ENCODE measurements around the gene SLC35B3. TPM values are rescaled to one million over a fixed set of nuclear protein-coding genes. Genes with fewer than 3 reads are reported as not detected.

Gene SLC35B3
- total and polyA plus RNA-seq, 2 of the 8 experiments (the other 6 are each of a cell fraction or from before 2014, with no cell fraction given), result 5.5 to 9.8 TPM

DNA sequence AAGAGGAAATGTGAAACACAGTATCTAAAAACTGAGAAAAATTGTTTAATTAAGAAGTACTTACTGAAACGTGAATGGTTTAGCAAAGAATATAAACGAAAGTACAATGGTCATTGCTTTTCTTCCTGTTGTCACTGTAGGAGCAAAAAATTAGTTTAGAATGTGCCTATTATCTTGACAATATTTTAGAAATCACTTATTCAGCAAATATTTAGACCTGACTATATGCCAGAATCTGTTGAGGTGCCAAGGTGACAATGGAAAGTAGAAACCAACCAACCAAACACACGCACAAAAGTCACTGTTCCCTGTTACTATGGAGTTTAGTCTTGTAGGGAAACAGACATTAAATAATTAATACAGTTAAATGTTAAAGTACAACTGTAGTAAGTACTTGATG, 20.5 kb downstream of the SLC35B3 start:
- H3K27ac ChIP-seq (ENCODE audit: low read depth, low read length), result no peak overlapping the region
- H3K23me2 ChIP-seq (ENCODE audit: low read depth, low read length), result no peaks in the 10 kb centered on the region
- H2BK15ac ChIP-seq (ENCODE audit: low read length), result no peak overlapping the region
- H4K8ac ChIP-seq (ENCODE audit: extremely low read depth, insufficient read depth, low read length), result no peak overlapping the region
- no peak for FAIRE-seq
- no peak overlapping the region for H3K18ac ChIP-seq (ENCODE audit: extremely low read depth, low read length)
- peaks cover 3 to 4% of the 10 kb centered on the region in 2 experiments; a peak in 1 of 4 replicates for H3K9me3 ChIP-seq (ENCODE audit: insufficient read depth in 2 of 2, low read depth in 1 of 2, low read length in 1 of 2)
- H3K4me1 ChIP-seq (replicated peaks in 1 of 4; ENCODE audit: control insufficient read depth in 3 of 4, insufficient read depth in 4 of 4, low read length in 3 of 4), result no peaks in the 10 kb centered on the region; a peak in 1 of 7 replicates
- no peak overlapping the region for H2AK5ac ChIP-seq (ENCODE audit: low read depth, low read length)
- no peak overlapping the region for H2AFZ ChIP-seq (ENCODE audit: low read length)
- H3K14ac ChIP-seq (ENCODE audit: insufficient read length), result no peak overlapping the region
- peaks cover 0 to 1% (median 0%) of the 10 kb centered on the region in 4 experiments; a peak in 1 of 7 replicates for H3K27me3 ChIP-seq (replicated peaks in 1 of 4; ENCODE audit: control insufficient read depth in 3 of 4, extremely low read depth in 1 of 4, insufficient read depth in 3 of 4, low read length in 3 of 4)
- peaks cover 0 to 23% (median 10%) of the 10 kb centered on the region in 4 experiments; a peak in 5 of 8 replicates for H3K36me3 ChIP-seq (ENCODE audit: control insufficient read depth in 2 of 4, insufficient read depth in 4 of 4, low read length in 3 of 4)
- H2BK20ac ChIP-seq (ENCODE audit: low read length), result no peak overlapping the region
- no peak overlapping the region for H2BK5ac ChIP-seq (ENCODE audit: low read depth, low read length)
- H3K56ac ChIP-seq (replicated peaks; ENCODE audit: insufficient read length, low read depth, low read length), result no peak overlapping the region
- no peak overlapping the region for H3K4ac ChIP-seq (replicated peaks; ENCODE audit: insufficient read length, low read depth, low read length)
- no peak overlapping the region for H3K4me3 ChIP-seq (ENCODE audit: extremely low read depth in 1 of 4, insufficient read depth in 2 of 4, low read depth in 3 of 4, low read length in 4 of 4)
- no peak for DNase-seq (ENCODE audit: low read depth in 1 of 2, low spot score in 2 of 2)
- no peaks in the 10 kb centered on the region for H4K20me1 ChIP-seq (replicated peaks in 1 of 2; ENCODE audit: control insufficient read depth in 1 of 2, insufficient read depth in 2 of 2, low read length in 2 of 2)
- no peak overlapping the region for H4K5ac ChIP-seq (ENCODE audit: insufficient read length, low read depth, low read length)
- WGBS, 2 experiments (ENCODE audit: extremely low coverage in 1 of 2, insufficient coverage in 1 of 2, insufficient read length in 1 of 2, insufficient replicate concordance in 2 of 2, low coverage in 1 of 2, low lambda C conversion rate in 2 of 2, missing lambda C conversion rate in 1 of 2), result 94% methylated on average over 3 of the region's 3 CpGs; no CpG with 5 or more reads in 1 of the 2 experiments
- H4K91ac ChIP-seq (replicated peaks; ENCODE audit: insufficient read length, low read length), result no peak overlapping the region
- H3K79me1 ChIP-seq (ENCODE audit: low read depth, low read length), result no peaks in the 10 kb centered on the region
- no peak overlapping the region for H2BK120ac ChIP-seq (replicated peaks; ENCODE audit: low read depth, low read length)
- H3K23ac ChIP-seq (ENCODE audit: insufficient read length), result no peak overlapping the region
- no peak overlapping the region for H2BK12ac ChIP-seq (ENCODE audit: low read depth, low read length)
- CTCF ChIA-PET (ENCODE audit: partially characterized antibody), result no interaction called here
- H3K4me2 ChIP-seq (ENCODE audit: insufficient read depth in 1 of 2, low read depth in 2 of 2, low read length in 2 of 2), result no peak overlapping the region
- no peak overlapping the region for H3K9ac ChIP-seq (replicated peaks in 1 of 4; ENCODE audit: extremely low read depth in 1 of 4, low read depth in 3 of 4, low read length in 3 of 4)
- no peaks in the 10 kb centered on the region for H3K79me2 ChIP-seq (ENCODE audit: control insufficient read depth in 1 of 2, insufficient read depth in 2 of 2, low read length in 2 of 2)
- POLR2A ChIA-PET (ENCODE audit: partially characterized antibody), result no interaction called here
- TF ChIP-seq, protein P1, sequence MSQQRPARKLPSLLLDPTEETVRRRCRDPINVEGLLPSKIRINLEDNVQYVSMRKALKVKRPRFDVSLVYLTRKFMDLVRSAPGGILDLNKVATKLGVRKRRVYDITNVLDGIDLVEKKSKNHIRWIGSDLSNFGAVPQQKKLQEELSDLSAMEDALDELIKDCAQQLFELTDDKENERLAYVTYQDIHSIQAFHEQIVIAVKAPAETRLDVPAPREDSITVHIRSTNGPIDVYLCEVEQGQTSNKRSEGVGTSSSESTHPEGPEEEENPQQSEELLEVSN (IDR thresholded peaks at IDR 0.05), result no peak
- TF ChIP-seq RAD21 (IDR thresholded peaks at IDR 0.05 in 1 of 2, conservative IDR thresholded peaks at IDR 0.05 in 1 of 2; ENCODE audit: low read depth in 2 of 2, low read length in 2 of 2) (no peak), TAF1 (IDR thresholded peaks at IDR 0.05; ENCODE audit: low read depth, low read length) (no peak), CREB1 (IDR thresholded peaks at IDR 0.05) (no peak), JUN (IDR thresholded peaks at IDR 0.05; ENCODE audit: low read depth, low read length) (no peak), RNF2 (IDR thresholded peaks at IDR 0.05; ENCODE audit: borderline replicate concordance, low read depth, low read length, missing control alignments, poor library complexity, severe bottlenecking) (no peak), SP2 (IDR thresholded peaks at IDR 0.05; ENCODE audit: low read length) (no peak), FOSL1 (IDR thresholded peaks at IDR 0.05; ENCODE audit: insufficient read depth, low read depth, low read length) (no peak), PHF8 (conservative IDR thresholded peaks at IDR 0.05; ENCODE audit: low read depth, low read length) (no peak), SUZ12 (IDR thresholded peaks at IDR 0.05; ENCODE audit: low read length) (no peak), SP1 (IDR thresholded peaks at IDR 0.05; ENCODE audit: low read depth, low read length) (no peak), NANOG (IDR thresholded peaks at IDR 0.05; ENCODE audit: insufficient read depth, low read depth, low read length, poor library complexity, severe bottlenecking) (no peak)
- TF ChIP-seq, protein P2, sequence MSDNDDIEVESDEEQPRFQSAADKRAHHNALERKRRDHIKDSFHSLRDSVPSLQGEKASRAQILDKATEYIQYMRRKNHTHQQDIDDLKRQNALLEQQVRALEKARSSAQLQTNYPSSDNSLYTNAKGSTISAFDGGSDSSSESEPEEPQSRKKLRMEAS (IDR thresholded peaks at IDR 0.05), result no peak

Data from H1 (cell line).